NOMO-1 treated with DMSO at 0.1 percent for 48 hours (cell line): Measurements from ENCODE around the gene OPCML.

Experiments
- DNase-seq: peaks from one replicate; lab custom pipeline; 2025; ENCODE audit not compliant: unreplicated experiment; lab: John Stamatoyannopoulos, UW

The OPCML gene

DNA sequence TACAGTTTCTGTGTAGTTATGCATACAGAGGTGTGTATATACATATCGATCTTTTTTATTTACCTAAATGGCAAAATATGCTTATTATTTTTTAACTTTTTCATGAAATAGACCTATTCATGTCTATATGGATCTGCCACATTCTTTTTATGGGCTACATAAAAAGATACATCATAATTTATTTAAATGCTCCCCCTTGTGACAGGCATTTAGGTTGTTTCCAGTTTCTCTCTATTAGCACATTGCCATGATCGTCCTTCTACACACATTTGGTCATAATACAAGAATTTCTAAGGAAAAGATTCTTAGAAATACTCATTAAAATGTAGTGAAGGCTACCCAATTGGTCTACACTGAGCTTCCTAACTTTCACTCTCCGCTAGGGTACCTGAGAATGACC is 1067.4 kb downstream of the OPCML start:
- no peak for DNase-seq

DNA sequence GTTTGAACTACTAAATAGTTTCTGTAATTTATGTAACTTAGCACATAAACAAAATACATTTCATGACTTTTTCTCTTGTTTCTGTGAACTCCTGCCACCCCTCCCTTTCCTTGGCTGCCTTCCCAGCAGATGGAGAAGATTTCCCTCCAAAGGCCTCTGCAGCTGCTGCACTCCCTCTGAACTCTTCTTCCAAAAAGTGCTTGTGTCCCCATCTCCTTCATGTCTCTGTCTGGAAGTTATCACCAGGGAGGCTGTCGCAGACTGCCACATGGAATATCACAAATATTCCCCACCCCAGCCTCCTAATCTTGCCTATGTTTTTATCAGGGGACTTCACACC is 1068.3 kb downstream of the OPCML start:
- DNase-seq, result no peak

DNA sequence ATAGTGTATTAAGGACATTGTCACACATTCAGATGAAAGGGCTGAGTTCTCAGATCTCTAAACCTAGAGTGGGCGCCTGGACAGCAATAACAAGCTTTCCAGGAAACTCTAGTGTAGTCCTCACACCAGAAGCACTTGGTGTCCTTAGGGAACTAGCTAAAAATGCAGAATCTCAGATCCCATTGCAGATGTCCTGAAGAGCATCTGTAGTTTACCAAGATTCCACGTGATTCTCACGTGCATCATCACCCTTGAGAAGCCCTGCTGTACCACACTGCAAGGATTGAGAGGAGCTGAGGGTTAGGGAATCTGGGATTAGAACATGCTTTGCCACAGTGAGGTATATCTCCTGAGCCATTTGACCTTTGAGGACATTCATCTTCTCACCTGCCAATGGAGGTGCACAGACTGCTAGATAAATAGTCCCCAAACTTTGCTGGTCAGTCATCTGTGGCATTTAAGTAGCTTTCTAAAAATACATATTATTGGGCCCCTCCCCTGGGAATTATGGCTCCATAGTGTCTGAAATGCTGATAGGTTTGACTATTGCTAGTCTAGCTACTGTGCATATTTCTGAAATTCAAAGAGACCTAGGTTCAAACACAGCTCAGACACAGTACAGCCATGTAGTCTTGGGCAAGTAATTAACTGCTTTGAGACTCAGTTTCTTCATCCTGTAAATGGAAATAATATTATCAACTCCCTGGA is 1068.9 kb downstream of the OPCML start:
- no peak for DNase-seq

DNA sequence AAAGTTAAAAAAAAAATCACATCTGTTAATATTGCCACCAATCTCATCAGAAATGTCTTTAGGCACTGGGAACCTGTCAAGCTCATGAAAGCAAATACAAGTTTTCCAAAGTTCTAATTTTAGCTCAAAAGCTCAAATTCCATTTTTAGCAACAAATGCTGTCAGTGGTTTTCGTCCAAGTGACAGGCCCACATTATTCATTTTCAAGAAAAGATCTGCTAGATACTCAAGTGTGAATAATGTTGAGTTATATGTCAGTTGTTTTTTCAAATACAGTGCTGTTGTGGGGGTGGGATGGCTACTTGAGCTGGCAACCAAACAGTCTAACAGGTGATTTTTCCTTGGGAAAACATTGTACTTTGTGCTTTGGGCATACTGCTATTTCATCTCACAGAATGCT is 1072.6 kb downstream of the OPCML start:
- no peak for DNase-seq

DNA sequence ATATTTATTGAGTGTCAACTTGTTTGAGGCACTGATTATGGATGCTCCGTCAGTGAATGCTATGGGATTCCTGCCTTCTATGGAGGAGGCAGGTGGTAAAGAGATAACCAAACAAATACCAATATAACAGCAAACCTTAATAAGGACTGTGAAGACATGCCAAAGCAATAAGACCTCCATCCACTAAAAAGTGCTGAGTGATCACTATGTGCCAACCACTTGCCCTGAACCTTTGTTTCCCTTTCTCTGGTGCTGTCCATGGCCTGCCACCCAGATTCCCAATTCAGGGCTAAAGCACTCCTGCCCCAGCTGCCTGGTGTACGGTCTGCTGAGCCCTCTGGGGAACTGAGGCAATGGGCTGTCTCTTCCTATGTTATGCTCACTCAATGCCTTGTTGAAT is 1074.9 kb downstream of the OPCML start:
- no peak for DNase-seq

DNA sequence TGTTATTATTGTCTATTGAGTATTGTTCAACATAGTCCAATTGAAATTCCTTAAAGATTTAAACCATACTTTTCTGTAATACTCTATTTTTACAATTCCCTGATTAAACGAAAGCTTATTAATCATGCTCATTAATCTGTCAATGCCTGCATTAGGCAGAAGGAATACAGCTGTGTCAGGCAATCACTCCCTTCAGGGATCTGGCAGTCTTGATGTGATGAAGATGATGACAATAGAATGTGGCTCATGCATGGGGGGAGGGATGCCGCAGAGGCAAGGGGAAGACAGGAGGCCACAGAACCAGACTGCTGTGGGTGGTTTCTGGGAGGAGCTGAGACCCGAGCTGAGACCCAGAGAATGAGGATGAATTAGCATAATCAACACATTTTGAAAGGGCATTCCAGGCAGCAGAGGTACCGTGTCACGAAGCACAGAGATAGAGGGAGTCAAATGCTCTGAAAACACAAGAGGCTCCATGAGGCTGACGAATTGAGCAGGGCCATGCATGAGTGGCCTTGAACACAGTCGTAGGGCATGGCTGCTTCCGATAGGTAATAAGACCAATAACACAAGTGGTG is 1075.5 kb downstream of the OPCML start:
- no peak for DNase-seq

DNA sequence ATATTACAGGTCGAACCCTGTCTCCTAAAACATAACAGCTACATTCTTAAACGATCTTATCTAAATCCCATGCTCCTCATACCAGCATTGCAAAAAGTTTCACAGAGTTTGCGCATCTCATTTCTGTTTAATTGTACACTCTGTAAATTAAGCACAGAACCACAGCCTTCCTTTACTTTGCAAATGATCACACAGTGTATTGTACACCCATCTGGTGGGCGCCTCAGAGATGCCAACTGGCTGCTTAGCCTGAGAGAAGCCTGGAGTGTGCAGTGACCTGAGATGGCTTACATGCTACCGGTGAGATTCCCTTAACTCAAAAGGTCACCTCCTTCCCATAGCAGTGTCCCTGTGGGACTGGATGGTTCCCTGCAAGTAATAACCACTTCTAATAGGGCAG is 1077.3 kb downstream of the OPCML start:
- no peak for DNase-seq

DNA sequence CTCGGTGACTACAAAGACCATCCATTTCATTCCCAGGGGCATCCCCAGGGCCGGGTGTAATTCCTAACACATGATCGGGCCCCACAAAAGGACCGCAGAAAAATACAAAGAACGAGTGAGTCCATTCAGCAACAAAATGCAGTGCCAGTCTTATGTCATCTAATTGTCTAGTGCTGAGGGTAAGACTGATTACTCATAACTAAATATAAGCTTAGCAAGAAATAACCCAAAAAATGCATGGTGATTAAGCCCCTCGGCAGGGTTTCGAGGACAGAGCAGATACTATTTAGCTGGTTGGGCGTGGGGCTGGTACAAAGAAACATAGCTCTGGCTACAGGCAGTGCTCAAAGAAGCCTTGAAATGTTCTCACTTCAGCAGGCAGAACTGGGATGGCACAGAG is 1078.9 kb downstream of the OPCML start:
- DNase-seq, result no peak

DNA sequence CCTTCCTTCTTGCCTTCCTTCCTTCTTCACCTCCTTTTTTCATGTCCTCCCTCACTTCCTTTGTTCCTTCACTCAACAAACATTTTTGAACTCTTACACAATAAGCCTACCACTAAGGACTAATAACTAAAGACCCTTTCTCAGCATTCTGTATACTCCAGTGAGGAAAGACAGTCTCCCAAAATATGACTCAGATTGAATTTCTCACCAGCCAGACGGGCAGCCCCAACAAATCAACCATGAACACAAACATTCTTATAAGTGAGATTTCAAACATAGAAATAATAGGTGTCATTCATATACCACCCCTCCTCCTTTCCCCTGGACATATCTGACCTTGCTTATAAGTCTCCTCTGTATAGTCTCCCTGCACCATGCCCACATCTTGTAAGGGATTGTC is 1079.7 kb downstream of the OPCML start:
- DNase-seq, result no peak

DNA sequence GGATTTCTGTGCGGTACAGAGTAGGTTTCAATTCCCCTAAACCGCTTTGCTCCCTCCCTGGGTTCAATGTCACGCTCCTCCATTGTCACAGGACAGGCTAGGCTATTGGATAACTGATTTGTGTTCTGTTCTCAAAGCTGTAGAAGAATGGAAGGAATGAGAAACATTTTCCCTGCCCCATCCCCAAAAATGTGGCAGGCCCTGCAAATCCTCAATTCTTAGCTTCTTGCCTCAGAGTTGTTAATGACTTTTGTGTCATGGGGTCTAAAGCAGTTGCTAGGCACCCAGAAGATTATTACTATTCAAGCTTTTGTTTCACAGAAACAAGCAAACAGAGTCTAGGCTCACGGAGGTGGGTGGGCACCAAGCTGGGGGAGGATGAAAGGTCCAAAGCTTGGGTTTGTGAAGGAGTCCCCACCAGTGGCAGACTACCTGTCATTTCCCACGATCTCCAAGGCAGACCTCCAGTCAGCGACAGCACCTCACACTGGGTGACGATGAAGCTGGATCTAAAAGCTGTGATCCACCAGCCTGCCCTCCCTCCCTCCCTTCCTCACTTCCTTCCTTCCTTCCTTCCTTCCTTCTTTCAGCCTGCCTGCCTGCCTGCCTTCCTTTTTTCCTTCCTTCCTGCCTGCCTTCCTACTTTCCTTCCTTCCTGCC is 1080.2 kb downstream of the OPCML start:
- DNase-seq, result no peak

DNA sequence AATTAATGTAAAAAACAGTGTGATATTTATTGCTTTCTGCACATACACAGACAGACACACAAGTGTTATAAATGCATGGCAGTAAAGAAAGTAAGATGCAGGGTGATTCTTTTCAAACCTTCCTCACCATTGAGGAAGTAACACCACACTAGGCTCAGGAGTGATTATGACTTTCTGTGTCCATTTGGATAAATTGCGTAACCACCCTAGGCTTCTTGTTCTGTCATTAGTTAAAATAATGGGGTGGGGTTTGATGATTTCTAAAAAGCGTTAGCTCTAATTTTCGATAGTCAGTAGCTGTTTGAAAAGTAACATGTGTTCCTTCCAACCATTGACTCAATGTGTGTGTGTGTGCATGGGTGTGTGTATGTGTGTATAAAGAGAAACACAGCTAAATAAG is 1081.7 kb downstream of the OPCML start:
- no peak for DNase-seq

DNA sequence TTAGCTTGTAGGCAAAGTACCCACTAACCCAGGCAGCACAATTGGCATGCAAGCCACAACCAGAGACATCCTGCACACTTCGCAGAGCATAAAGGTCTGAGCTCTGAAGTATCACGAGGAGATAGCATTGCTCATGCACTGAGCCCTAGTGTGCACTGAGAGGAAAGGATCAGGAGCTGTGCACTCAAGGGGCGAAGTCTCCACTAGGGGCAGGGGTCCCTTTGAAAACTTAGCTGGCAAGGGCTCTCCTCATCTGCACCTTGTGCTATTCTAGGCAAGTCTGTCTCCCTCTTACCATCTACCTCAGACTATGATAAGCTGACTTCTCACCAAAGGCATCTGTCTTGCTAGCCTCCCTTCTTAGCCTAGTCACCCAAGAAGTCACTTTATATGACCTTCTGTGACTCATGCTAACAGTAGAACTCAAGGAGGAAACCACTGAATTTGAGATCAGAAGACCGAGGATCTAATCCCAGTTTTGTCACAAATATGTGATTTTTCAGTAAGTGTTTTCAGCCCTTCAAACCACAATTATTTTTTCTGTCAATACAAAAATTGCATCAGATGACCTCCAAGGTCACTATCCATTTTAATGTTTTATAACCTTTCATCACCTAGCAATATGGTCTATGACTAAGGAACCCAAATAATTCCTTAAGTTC is 1083.8 kb downstream of the OPCML start:
- no peak for DNase-seq

DNA sequence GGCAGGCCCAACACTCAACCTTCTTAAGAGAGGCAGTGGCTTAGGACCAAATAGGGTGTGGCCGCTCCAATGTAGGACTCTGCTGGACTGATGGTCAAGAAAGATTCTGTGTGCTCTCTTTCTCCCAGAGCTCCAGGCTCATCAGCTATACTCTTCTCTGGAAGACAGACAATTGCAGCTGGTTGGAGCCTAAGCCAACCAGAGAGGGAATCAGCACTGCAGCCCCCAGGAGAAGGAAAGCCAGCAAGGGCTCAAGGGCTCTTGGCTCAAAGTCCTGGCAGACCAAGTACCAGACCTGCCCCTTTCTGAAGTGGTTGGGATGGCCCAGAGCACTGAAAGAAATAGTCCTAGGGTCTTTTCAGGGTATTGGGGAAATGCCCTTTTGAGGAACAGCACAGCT is 1084.5 kb downstream of the OPCML start:
- no peak for DNase-seq

DNA sequence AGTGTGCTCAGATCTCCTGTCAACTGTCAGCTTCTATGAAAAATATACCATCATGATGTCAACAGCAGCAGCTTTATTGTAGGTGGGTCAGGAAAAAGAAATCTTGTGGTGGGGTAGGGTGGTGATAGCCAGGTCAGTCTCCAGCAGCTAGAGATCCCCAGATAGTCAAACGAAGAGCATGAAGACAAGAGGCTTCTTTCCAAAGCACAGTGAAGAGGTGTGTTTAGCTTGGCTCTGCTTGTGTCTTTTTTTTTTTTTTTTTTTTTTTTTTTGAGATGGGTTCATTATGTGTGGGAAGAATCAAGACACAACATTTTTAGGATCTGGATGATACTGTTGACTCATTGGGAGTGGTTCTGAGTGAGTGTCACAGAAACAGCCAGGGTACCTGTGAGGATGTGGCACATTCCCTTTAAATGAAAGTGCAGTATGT is 1086.4 kb downstream of the OPCML start:
- no peak for DNase-seq

DNA sequence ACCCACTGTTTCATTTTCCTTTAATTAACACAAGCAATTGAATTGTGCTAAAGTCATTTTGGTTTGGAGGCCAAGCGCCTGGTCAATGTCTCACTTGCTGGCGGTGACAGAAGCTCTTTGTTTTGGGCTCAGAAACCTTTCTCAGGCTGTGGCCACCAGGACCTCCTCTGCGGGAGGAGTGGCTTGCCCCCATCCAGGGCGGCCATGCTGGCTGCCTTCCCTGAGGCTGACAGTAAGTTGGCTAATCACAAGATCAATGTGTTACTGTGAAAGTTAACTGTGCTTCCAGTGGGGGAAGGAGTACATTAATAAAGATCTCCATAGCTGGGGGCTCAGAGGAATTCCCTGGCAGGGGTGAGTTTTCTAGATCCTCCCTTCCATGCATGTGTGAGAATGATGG is 1087.4 kb downstream of the OPCML start:
- DNase-seq, result no peak

DNA sequence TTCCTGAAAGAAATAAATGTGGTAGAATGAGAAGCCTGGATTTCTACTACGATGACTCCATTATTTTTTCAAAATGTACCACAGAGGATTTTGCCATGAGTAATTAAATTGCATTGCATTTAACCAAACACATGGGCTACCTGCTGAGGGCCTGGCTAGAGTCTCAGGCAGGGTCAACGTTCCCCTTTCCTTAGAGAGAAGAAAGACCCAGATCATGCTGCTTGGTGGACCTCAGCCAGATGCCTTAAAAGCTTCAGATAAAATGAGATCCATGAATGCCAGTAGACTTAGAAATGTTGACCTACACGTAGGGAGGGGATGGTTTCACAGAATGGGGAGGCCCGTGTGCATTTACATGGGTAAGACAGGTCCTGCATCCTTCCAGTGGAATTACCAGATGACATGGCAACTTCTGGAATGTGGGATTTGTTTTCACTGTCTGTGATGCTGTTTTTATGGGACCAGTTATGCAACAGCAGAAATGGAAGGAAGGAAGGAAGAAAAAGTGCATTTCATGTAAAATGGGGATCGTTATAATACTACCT is 1092.5 kb downstream of the OPCML start:
- DNase-seq, result no peak

DNA sequence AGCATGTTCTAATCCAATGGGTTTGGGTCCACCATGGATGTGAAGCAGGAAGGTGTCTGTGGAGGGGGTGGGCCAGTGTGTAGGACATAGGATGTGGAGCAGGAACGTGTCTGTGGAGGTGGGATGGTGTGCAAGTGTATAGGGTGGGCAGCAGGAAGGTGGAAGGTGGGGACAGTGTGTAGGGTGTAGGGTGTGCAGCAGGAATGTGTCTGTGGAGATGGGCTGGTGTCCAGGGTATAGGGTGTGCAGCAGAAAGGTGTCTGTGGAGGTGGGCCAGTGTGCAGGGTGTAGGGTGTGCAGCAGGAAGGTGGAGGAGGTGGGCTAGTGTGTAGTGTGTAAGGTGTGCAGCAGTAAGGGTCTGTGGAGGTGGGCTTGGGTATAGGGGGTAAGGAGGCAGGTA is 1093.9 kb downstream of the OPCML start:
- no peak for DNase-seq

DNA sequence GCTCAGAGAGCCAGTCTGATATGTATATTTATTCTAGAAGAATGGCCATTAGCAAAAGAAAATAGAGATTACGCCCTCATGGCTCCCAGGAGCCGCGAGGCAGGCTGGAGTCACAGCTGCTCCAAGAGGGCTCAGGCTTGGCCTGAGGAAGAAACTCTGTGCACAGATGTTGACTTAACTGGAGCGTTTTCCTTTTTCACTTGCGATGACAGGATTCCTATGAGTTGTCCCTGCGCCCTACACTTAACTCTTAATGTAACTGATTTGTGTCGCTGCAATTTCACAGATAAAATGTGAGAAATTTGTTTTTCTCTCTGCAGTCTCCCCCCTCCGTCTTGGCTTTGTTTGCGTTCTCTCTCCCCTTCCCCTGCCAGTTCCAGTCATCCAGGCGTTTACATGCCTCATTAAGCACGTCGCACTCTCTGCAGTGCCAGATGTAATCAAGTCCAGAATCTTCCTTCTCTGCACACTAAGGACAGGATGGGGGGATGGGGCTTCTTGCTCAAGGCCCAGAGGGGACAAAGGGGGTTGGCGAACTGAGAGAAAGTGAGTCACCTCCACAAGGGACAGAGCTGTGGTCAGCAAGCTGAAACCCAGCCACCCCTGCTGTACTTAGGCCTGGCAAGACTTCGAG is 1101.8 kb downstream of the OPCML start:
- DNase-seq, result no peak

DNA sequence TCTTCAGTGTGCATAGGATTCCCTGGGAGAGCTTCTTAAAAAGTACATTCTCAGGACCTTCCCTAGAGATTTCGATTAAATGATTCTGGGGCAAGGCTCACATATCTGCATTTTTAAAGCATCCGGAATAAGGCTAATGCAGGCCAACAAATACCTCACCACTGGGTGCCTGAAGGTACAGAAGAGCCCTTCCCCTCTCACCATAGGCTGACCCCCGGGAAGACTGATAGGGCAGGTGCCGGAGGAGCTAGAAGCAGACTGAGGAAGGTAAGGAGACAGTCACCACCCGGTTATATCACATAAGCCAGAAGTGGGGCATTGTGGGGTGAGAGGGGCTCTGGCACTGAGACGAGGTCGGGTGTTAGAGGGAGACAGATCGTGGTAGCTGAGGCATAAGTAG is 1102.6 kb downstream of the OPCML start:
- no peak for DNase-seq

DNA sequence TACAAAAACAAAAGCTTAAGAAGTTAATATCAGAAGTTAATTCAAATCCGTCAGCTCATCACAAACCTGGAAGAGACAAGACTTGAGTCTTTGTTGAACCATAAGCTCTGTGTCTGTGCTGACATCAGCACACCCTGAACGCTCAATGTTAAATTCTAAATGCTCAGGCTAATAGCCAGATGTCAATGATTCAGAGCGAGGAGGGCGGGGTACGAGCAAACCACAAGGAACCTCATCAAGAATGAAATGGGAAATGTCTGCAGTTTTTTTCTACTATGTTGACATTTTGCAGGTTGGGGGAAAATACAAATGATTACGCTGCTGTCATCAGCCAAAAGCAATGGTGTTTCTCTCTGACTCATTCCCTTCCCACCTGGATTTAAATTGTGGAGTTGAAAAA is 1104.7 kb downstream of the OPCML start:
- no peak for DNase-seq

DNA sequence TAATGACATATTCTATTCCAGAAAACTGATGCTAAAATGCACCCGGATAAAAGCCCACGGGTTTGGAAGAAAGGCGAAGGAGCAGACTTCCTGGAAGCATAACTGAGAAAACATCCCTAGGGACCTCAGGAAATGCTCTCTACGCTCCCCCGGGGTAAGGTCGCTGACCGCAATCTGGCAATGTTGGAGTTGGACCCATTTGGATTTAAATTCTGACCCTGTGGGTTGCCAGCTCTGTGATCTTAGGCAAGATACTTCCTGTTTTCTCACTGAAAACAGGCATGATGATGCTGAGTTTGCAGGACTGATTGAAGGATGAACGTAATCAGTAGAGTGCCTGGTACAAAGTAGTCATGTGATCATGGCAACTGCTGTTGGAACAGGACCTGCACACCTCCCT is 1107.9 kb downstream of the OPCML start:
- DNase-seq, result no peak
